ENCODE results near the gene PEAR1. TPM values are rescaled to one million over a fixed set of nuclear protein-coding genes. Genes with fewer than 3 reads are reported as not detected.

The PEAR1 gene
- polyA plus RNA-seq, 3 donors = not detected

- WGBS (ENCODE audit: insufficient coverage) = no CpG with 5 or more reads among the region's 3 CpGs
- Histone ChIP-seq H3K4me3 (replicated peaks in 1 of 3; ENCODE audit: low read depth in 2 of 3, low read length in 3 of 3) (no peak overlapping the region), H3K27me3 (ENCODE audit: control insufficient read depth in 2 of 2, insufficient read depth in 2 of 2, low read length in 2 of 2) (peaks cover 42 to 67% of the 10 kb centered on the region in 2 donors), H3K79me2 (ENCODE audit: insufficient read depth, low read length) (no peaks in the 10 kb centered on the region), H3K9me3 (replicated peaks in 1 of 2; ENCODE audit: control insufficient read depth in 1 of 2, insufficient read depth in 1 of 2, low read length in 2 of 2) (peaks cover 0 to 8% of the 10 kb centered on the region in 2 donors), H3K9ac (ENCODE audit: insufficient read depth, low read length, poor library complexity, severe bottlenecking) (no peak overlapping the region), H3K4me1 (ENCODE audit: control insufficient read depth in 1 of 2, insufficient read depth in 2 of 2, low read length in 2 of 2) (peaks cover 5 to 15% of the 10 kb centered on the region in 2 donors), H3K27ac (ENCODE audit: low read depth in 1 of 2, low read length in 2 of 2) (no peak overlapping the region), H2AFZ (ENCODE audit: insufficient read depth, low read depth, low read length, poor library complexity, severe bottlenecking) (no peak overlapping the region), H3K36me3 (replicated peaks in 1 of 2; ENCODE audit: control insufficient read depth in 1 of 2, insufficient read depth in 2 of 2, low read length in 2 of 2) (no peaks in the 10 kb centered on the region), H3K4me2 (replicated peaks; ENCODE audit: extremely low read depth, low read length, poor library complexity, severe bottlenecking) (no peak overlapping the region), H4K20me1 (ENCODE audit: insufficient read depth, low read length) (no peaks in the 10 kb centered on the region)
- no peak overlapping the region for H3K27ac Mint-ChIP-seq
- intact Hi-C loops (cut with micrococcal nuclease) = loop anchor here (10.0 kb wide), 2 partner anchors 63 to 163 kb away; no protein-coding TSS in a partner anchor
- TF ChIP-seq, protein P1, sequence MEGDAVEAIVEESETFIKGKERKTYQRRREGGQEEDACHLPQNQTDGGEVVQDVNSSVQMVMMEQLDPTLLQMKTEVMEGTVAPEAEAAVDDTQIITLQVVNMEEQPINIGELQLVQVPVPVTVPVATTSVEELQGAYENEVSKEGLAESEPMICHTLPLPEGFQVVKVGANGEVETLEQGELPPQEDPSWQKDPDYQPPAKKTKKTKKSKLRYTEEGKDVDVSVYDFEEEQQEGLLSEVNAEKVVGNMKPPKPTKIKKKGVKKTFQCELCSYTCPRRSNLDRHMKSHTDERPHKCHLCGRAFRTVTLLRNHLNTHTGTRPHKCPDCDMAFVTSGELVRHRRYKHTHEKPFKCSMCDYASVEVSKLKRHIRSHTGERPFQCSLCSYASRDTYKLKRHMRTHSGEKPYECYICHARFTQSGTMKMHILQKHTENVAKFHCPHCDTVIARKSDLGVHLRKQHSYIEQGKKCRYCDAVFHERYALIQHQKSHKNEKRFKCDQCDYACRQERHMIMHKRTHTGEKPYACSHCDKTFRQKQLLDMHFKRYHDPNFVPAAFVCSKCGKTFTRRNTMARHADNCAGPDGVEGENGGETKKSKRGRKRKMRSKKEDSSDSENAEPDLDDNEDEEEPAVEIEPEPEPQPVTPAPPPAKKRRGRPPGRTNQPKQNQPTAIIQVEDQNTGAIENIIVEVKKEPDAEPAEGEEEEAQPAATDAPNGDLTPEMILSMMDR (IDR thresholded peaks at IDR 0.05) = no peak
- no peak for DNase-seq
- H3K27me3 Mint-ChIP-seq (ENCODE audit: low read depth in 3 of 3) = peaks cover 62 to 73% (median 63%) of the 10 kb centered on the region in 3 donors
- H3K36me3 Mint-ChIP-seq = peaks cover 0 to 5% of the 10 kb centered on the region in 2 donors
- peaks cover 15% of the 10 kb centered on the region for H3K4me1 Mint-ChIP-seq
- H3K4me3 Mint-ChIP-seq = peak overlapping the region in 1 of 2 donors; percentile 76
- peaks cover 0 to 6% (median 0%) of the 10 kb centered on the region in 7 donors for H3K9me3 Mint-ChIP-seq
Observed at GRCh38 chr1:156857532-156857931, 36.0 kb upstream of the PEAR1 start.

DNA sequence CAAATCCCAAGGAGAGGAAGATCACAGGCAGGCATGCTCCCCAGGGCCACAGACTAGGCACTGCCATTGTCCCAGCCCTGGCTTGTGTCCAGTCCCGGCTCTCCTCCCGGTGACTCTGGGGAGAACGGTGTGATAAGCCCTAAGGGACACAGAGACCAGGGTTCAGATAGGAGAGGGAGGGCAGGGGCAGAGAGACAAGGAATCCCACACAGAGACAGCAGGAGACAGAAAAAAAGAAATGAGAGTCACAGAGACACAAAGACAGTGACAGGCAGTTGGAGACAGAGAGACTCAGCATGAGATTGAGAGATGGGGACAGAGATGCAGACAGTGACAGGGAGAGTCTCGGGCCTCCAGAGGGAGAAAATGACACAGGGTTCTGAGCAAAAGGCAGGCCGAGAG, 35.0 kb upstream of the PEAR1 start:
- Histone ChIP-seq H3K4me3 (replicated peaks in 1 of 3; ENCODE audit: low read depth in 2 of 3, low read length in 3 of 3) (no peak overlapping the region), H3K27me3 (ENCODE audit: control insufficient read depth in 2 of 2, insufficient read depth in 2 of 2, low read length in 2 of 2) (peaks cover 44 to 73% of the 10 kb centered on the region in 2 donors), H3K36me3 (replicated peaks in 1 of 2; ENCODE audit: control insufficient read depth in 1 of 2, insufficient read depth in 2 of 2, low read length in 2 of 2) (no peaks in the 10 kb centered on the region), H3K4me2 (replicated peaks; ENCODE audit: extremely low read depth, low read length, poor library complexity, severe bottlenecking) (no peak overlapping the region), H3K79me2 (ENCODE audit: insufficient read depth, low read length) (no peaks in the 10 kb centered on the region), H3K9me3 (replicated peaks in 1 of 2; ENCODE audit: control insufficient read depth in 1 of 2, insufficient read depth in 1 of 2, low read length in 2 of 2) (peaks cover 0 to 8% of the 10 kb centered on the region in 2 donors), H2AFZ (ENCODE audit: insufficient read depth, low read depth, low read length, poor library complexity, severe bottlenecking) (no peak overlapping the region), H4K20me1 (ENCODE audit: insufficient read depth, low read length) (no peaks in the 10 kb centered on the region), H3K27ac (ENCODE audit: low read depth in 1 of 2, low read length in 2 of 2) (no peak overlapping the region), H3K4me1 (ENCODE audit: control insufficient read depth in 1 of 2, insufficient read depth in 2 of 2, low read length in 2 of 2) (peaks cover 5 to 15% of the 10 kb centered on the region in 2 donors), H3K9ac (ENCODE audit: insufficient read depth, low read length, poor library complexity, severe bottlenecking) (no peak overlapping the region)
- Mint-ChIP-seq H3K27me3 (ENCODE audit: low read depth in 3 of 3) (peaks cover 65 to 79% (median 71%) of the 10 kb centered on the region in 3 donors), H3K9me3 (peaks cover 0 to 6% (median 0%) of the 10 kb centered on the region in 7 donors), H3K4me1 (peaks cover 15% of the 10 kb centered on the region), H3K36me3 (peaks cover 0 to 5% of the 10 kb centered on the region in 2 donors), H3K4me3 (peak overlapping the region in 1 of 2 donors; percentile 76), H3K27ac (no peak overlapping the region)
- intact Hi-C loops (cut with micrococcal nuclease) = loop anchor here (10.0 kb wide), 2 partner anchors 64 to 164 kb away; no protein-coding TSS in a partner anchor
- DNase-seq = no peak
- TF ChIP-seq, protein P1 (IDR thresholded peaks at IDR 0.05) = no peak
- WGBS (ENCODE audit: insufficient coverage) = 50% methylated on average over 5 of the region's 5 CpGs

All from CD14-positive monocyte (primary cell).